MM.1S (cell line): Measurements from ENCODE around the gene FARS2.

Source experiments
- DNase-seq: peaks from one replicate; pipeline ENCODE4 v3.0.0-alpha.2; 2015
- H2AFZ ChIP-seq: fragments of 300-600 bp; sonication (generic); 2 replicates; pipeline ENCODE4 v1.6.0; 2016; ENCODE audit warnings: antibody characterized with exemption, low read length
- H3F3A ChIP-seq: fragments of 300-600 bp; sonication (generic); 2 replicates; pipeline ENCODE4 v1.6.1; 2016; ENCODE audit warnings: mild to moderate bottlenecking, antibody characterized with exemption, low read length, moderate library complexity, mixed read lengths; ENCODE audit not compliant: insufficient read depth
- H3K27ac ChIP-seq: fragments of 300-600 bp; sonication (generic); 2 replicates; pipeline ENCODE4 v1.5.1; 2016; ENCODE audit warnings: mild to moderate bottlenecking, low read length
- H3K27me3 ChIP-seq: fragments of 300-600 bp; sonication (generic); replicated peaks from 2 replicates; pipeline ENCODE4 v1.6.0; 2016; ENCODE audit warnings: low read length; ENCODE audit not compliant: insufficient read depth
- H3K36me3 ChIP-seq: fragments of 300-600 bp; sonication (generic); replicated peaks from 2 replicates; pipeline ENCODE4 v1.6.1; 2016; ENCODE audit warnings: mild to moderate bottlenecking, low read length, mixed read lengths; ENCODE audit not compliant: insufficient read depth
- H3K4me1 ChIP-seq: fragments of 300-600 bp; sonication (generic); 2 replicates; pipeline ENCODE4 v1.6.1; 2016; ENCODE audit warnings: low read length, mixed read lengths
- H3K4me2 ChIP-seq: fragments of 300-600 bp; sonication (generic); 2 replicates; pipeline ENCODE4 v1.6.0; 2016; ENCODE audit warnings: low read depth, low read length
- H3K4me3 ChIP-seq: fragments of 300-600 bp; sonication (generic); 2 replicates; pipeline ENCODE4 v1.5.1; 2016; ENCODE audit warnings: low read length, mixed read lengths
- H3K79me2 ChIP-seq: fragments of 300-600 bp; sonication (generic); 2 replicates; pipeline ENCODE4 v1.6.1; 2016; ENCODE audit warnings: mixed run types, low read length, mixed read lengths
- H3K9ac ChIP-seq: fragments of 300-600 bp; sonication (generic); 2 replicates; pipeline ENCODE4 v1.6.1; 2016; ENCODE audit warnings: low read length, mixed read lengths
- H3K9me2 ChIP-seq: fragments of 300-600 bp; sonication (generic); replicated peaks from 2 replicates; pipeline ENCODE4 v1.6.1; 2016; ENCODE audit warnings: mild to moderate bottlenecking, low read length, mixed read lengths; ENCODE audit not compliant: insufficient read depth
- H3K9me3 ChIP-seq: fragments of 300-600 bp; sonication (generic); replicated peaks from 2 replicates; pipeline ENCODE4 v1.6.1; 2016; ENCODE audit warnings: mild to moderate bottlenecking, low read length, mixed read lengths; ENCODE audit not compliant: insufficient read depth
- H4K20me1 ChIP-seq: fragments of 300-600 bp; sonication (generic); 2 replicates; pipeline ENCODE4 v1.6.1; 2016; ENCODE audit warnings: mild to moderate bottlenecking, low read length, moderate library complexity, mixed read lengths; ENCODE audit not compliant: insufficient read depth
- CTCF ChIP-seq: fragments of 300-600 bp; sonication (generic); IDR thresholded peaks from 2 replicates; pipeline ENCODE4 v1.5.1; 2016; ENCODE audit warnings: antibody characterized with exemption, low read length, mixed read lengths
- EZH2 ChIP-seq: fragments of 300-600 bp; sonication (generic); optimal IDR thresholded peaks from 2 replicates; pipeline ENCODE3; 2017; ENCODE audit warnings: low read depth, mild to moderate bottlenecking, antibody characterized with exemption, low read length, mixed read lengths
- EZH2phosphoT487 ChIP-seq: fragments of 300-600 bp; sonication (generic); IDR thresholded peaks from 2 replicates; pipeline ENCODE4 v1.6.1; 2018; ENCODE audit warnings: antibody characterized with exemption, low read length

Gene FARS2

GRCh38 chr6:5250911-5251310 lies 10.4 kb upstream of the FARS2 start:
- peaks cover 31% of the 10 kb centered on the region for H3K79me2 ChIP-seq
- H3K27me3 ChIP-seq: no peaks in the 10 kb centered on the region
- DNase-seq: no peak
- no peak overlapping the region for H3K4me3 ChIP-seq
- no peak overlapping the region for H3K4me2 ChIP-seq
- no peak overlapping the region for H2AFZ ChIP-seq
- no peaks in the 10 kb centered on the region for H3K36me3 ChIP-seq
- H3K4me1 ChIP-seq: 0 out of 2 replicates have a peak, but pooled peaks cover 5% of the 10 kb centered on the region
- H3K9me3 ChIP-seq: no peaks in the 10 kb centered on the region
- no peaks in the 10 kb centered on the region for H3F3A ChIP-seq
- H3K27ac ChIP-seq: no peak overlapping the region
- H4K20me1 ChIP-seq: no peaks in the 10 kb centered on the region
- TF ChIP-seq CTCF (no peak), EZH2phosphoT487 (no peak)
- H3K9me2 ChIP-seq: no peaks in the 10 kb centered on the region
- no peak overlapping the region for H3K9ac ChIP-seq

GRCh38 chr6:5256952-5257351 lies 4.4 kb upstream of the FARS2 start:
- no peak for DNase-seq
- Histone ChIP-seq H3K9me2 (no peaks in the 10 kb centered on the region), H3K4me3 (no peak overlapping the region), H3K4me1 (peaks cover 9% of the 10 kb centered on the region), H3K79me2 (peaks cover 52% of the 10 kb centered on the region), H4K20me1 (no peaks in the 10 kb centered on the region), H2AFZ (no peak overlapping the region), H3F3A (peaks cover 5% of the 10 kb centered on the region; the same call in 1 of the 2 replicates), H3K9ac (no peak overlapping the region), H3K27me3 (no peaks in the 10 kb centered on the region), H3K9me3 (no peaks in the 10 kb centered on the region), H3K27ac (no peak overlapping the region), H3K36me3 (no peaks in the 10 kb centered on the region), H3K4me2 (no peak overlapping the region)
- TF ChIP-seq CTCF (no peak), EZH2phosphoT487 (no peak), EZH2 (no peak)

- H4K20me1 ChIP-seq: no peaks in the 10 kb centered on the region
- H2AFZ ChIP-seq: no peak overlapping the region
- H3F3A ChIP-seq: peaks cover 5% of the 10 kb centered on the region; the same call in 1 of the 2 replicates
- no peak overlapping the region for H3K27ac ChIP-seq
- peaks cover 9% of the 10 kb centered on the region for H3K4me1 ChIP-seq
- H3K36me3 ChIP-seq: no peaks in the 10 kb centered on the region
- H3K4me2 ChIP-seq: no peak overlapping the region
- no peak overlapping the region for H3K4me3 ChIP-seq
- peaks cover 56% of the 10 kb centered on the region for H3K79me2 ChIP-seq
- H3K27me3 ChIP-seq: no peaks in the 10 kb centered on the region
- no peaks in the 10 kb centered on the region for H3K9me3 ChIP-seq
- H3K9ac ChIP-seq: no peak overlapping the region
- no peak for DNase-seq
- no peak for TF ChIP-seq EZH2phosphoT487
- TF ChIP-seq CTCF: no peak
- no peak for TF ChIP-seq EZH2
- no peaks in the 10 kb centered on the region for H3K9me2 ChIP-seq
These were observed 3.9 kb upstream of the FARS2 start for GRCh38 chr6:5257400-5257799.
